Adipose tissue (tissue), 3 donors: Measurements from ENCODE around the gene PIP5K1B. TPM values are rescaled to one million over a fixed set of nuclear protein-coding genes. Genes with fewer than 3 reads are reported as not detected.

Experiments used
- H3K27ac ChIP-seq: one replicate; pipeline ENCODE4 v1.5.1; 2013; ENCODE audit warnings: low read depth, low read length
- WGBS, 3 donors: extraction: QIAGEN DNeasy Blood & Tissue Kit; methylation state at CpG; one replicate each; pipeline ENCODE4 v1.1.7; 2013; 5-methylcytosine and 5-hydroxymethylcytosine counted together
- polyA plus RNA-seq, 3 donors: library from polyadenylated mRNA; stranded (reverse); fragments of 200-250 nt; gene quantifications; one replicate each; pipeline ENCODE4 v1.2.3, GENCODE V29; 2013
- donor health status: healthy with polysubstance abuse.
- donor health status: Bipolar disorder and iron deficiency.
- donor health status: healthy.

Gene PIP5K1B
- polyA plus RNA-seq, 3 donors = 0.67 to 4.3 (median 2.0) TPM

GRCh38 chr9:69012696-69013381, 307.8 kb downstream of the PIP5K1B start:
- WGBS, 3 donors = 53 to 82% (median 54%) methylated on average over 18 of the region's 18 CpGs
- H3K27ac ChIP-seq = no peak overlapping the region

DNA sequence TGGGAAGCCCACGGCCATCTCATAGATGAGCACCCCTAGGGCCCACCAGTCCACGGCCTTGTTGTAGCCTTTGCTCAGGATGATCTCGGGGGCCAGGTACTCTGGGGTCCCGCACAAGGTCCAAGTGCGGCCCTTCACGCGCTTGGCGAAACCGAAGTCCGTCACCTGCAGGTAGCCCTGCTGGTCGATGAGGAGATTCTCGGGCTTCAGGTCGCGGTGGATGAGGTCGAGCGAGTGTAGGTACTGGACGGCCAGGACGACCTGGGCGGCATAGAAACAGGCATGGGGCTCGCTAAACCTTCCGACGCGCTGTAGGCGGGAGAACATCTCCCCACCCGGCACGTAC, 308.3 kb downstream of the PIP5K1B start:
- WGBS, 3 donors = 95 to 97% (median 96%) methylated on average over 26 of the region's 26 CpGs
- no peak overlapping the region for H3K27ac ChIP-seq

DNA sequence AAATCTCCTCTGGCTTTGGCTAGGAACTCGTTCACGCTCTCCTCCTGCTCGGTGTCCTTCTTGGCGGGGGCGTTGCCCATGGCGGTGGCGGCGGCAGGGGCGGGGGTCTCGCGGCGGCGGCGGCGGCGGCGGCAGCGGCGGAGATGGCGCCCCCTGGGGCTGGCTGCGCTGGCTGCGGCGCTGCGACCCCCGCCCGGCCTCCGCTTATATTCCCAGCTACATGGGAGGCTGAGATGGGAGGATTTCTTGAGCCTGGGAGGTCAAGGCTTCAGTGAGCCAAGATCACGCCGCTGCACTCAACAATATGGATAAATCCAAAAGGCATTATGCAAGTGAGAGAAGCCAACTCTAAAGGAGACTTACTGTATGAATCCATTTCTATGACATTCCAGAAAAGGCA, 309.0 kb downstream of the PIP5K1B start, which contains the start of gene PRKACG:
PRKACG (minus strand) TSS at position 101 of the 400 bp plus-strand sequence; CDS start at position 80, 21 bp downstream.
- 97 to 99% (median 98%) methylated on average over 23 to 29 of the region's 29 CpGs for WGBS, 3 donors
- H3K27ac ChIP-seq = no peak within 1 kb of the TSS

DNA sequence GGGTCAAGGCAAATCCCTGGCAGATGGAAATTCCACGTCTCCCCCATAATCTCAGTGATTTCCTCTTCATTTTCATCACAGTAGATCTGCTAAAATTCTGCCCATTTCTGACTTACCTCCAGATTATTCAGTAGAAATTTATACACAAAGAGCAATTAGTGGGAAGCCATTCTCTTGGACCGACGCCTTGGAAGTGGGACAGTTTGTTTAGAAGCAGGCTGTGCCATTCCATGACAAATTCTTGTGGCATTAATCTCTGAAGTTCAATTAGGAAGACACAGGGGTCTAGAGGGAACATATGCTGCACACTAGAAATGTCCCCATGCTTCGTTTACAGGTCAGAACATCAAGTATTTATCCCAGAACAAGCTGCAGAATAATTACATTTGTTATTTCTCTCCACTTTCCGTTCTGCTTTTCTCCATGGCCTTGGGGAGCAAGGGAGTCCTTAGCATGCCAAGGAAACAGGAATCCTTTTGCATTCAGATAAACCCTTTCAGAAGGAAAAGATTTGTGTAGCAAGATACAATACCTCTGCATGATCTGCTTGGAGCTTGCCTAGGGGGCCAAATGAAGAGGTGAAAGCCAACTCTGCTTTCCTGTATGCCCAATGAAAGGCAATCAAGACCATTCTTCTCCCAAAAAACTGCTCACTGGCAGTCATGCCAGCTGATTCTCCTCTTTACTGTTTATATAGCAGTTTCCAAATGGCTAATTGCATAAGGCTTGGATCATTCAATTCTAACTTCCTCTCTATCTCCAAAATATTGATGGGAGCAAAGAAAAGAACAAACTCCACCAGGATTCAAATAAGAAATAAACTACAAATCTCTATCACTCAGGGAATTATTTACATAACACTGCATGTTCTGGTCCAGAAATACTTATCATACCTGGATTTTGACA, 311.4 kb downstream of the PIP5K1B start:
- no peak overlapping the region for H3K27ac ChIP-seq
- WGBS, 3 donors = 67 to 68% (median 67%) methylated on average over 5 of the region's 5 CpGs

DNA sequence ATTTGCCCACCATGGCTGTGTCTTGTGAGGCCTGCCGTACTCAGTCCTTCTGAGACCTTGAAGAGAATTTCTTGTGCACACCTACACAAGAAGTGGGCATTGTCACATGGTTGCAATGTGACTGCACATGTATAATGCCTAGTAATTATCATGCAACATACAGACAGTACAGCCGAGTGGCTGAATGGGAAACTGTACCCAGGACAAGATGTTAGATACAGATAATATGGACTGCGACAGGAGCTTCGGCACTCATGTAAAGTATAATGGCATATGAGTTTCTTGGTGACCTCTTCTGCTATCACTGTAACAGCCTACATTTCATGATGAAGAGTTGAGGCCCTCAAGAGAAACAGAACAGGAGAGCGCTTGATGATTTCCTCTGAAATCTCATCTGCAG, 313.7 kb downstream of the PIP5K1B start:
- WGBS, 3 donors = 71 to 77% (median 74%) methylated on average over 5 of the region's 5 CpGs
- H3K27ac ChIP-seq = no peak overlapping the region

DNA sequence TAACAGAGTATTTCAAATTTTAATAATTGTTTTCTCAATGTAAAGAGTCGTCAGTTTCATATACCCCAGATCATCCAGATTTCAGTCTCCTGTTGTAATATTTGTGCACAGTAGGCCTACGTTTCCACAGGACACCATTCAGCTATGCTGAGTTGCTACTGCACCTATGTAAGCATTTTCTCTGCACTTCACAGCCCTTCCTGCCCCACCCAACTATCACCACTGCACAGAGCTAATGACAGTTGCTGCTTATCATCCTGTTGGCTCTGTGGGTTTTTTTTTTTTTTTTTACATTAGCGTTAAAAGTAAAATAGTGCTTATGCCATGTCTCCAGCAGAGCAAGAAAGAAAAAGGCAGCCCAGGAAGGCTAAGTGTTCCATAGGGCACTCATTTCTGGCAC, 314.8 kb downstream of the PIP5K1B start:
- H3K27ac ChIP-seq = no peak overlapping the region
- 33 to 41% (median 34%) methylated on average over 3 of the region's 3 CpGs for WGBS, 3 donors

- 92 to 96% (median 95%) methylated on average over 8 of the region's 8 CpGs for WGBS, 3 donors
- H3K27ac ChIP-seq = no peak overlapping the region
Observed at GRCh38 chr9:69020301-69021145, 315.5 kb downstream of the PIP5K1B start.

GRCh38 chr9:69023650-69024049, 318.6 kb downstream of the PIP5K1B start:
- H3K27ac ChIP-seq = no peak overlapping the region
- WGBS, 3 donors = 43 to 57% (median 53%) methylated on average over 7 of the region's 7 CpGs

- no peak overlapping the region for H3K27ac ChIP-seq
- WGBS, 3 donors = 48 to 59% (median 50%) methylated on average over 5 of the region's 5 CpGs
Observed at GRCh38 chr9:69027355-69028097, 322.5 kb downstream of the PIP5K1B start.

DNA sequence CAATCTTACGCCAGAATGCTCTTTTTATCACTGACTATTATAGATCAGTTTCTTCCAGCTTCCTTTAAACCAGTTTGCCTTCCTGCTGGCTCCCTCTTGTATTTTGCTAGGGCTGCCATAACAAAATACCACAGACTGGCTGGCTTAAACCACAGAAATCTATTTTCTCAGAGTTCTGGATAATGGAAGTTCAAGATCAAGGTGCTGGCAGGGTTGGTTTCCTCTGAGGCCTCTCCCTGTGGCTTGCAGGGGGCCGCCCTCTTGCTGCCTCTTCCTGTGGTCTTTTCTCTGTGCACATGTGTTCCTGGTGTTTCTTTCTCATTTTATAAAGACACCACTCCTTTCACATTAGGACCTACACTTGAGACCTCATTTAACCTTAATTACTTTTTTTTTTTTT, 323.7 kb downstream of the PIP5K1B start:
- H3K27ac ChIP-seq = no peak overlapping the region
- WGBS, 3 donors = 69 to 92% (median 73%) methylated on average over 2 of the region's 2 CpGs

- no peak overlapping the region for H3K27ac ChIP-seq
Observed at GRCh38 chr9:69029535-69029934, 324.5 kb downstream of the PIP5K1B start.

GRCh38 chr9:69030851-69031645, 326.0 kb downstream of the PIP5K1B start:
- WGBS, 3 donors = 41 to 76% (median 53%) methylated on average over 1 of the region's 1 CpG

DNA sequence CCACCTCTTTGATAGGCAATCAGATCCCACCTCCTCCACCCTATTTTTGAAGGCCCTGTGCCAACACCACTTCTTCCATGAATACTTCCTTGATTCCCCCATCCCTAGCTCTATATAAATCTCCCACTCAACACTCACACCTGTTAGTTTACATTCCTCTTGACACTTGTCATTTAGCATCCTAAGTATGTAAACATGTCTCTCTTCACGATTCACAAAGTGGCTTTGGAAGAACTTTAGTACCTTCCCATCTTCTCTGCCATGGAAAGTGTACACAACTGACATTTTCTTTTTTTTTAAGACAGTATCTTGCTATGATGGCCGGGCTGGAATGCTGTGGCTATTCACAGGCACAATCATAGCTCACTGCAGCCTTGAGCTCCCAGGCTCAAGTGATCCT, 329.0 kb downstream of the PIP5K1B start:
- WGBS, 3 donors = 42 to 85% (median 76%) methylated on average over 2 of the region's 2 CpGs
- no peak overlapping the region for H3K27ac ChIP-seq

More at GRCh38 chr9:69030851-69031645, 326.0 kb downstream of the PIP5K1B start:
- no peak overlapping the region for H3K27ac ChIP-seq

- WGBS, 3 donors = 0 to 1% (median 1%) methylated on average over 67 to 75 of the region's 75 CpGs
- H3K27ac ChIP-seq = no peak within 1 kb of the TSS
Observed at GRCh38 chr9:69035438-69036308, 330.6 kb downstream of the PIP5K1B start, which contains the start of gene FXN. Gene FXN (plus strand): TSS chr9:69035752. CDS start chr9:69035783, 31 bp downstream.

DNA sequence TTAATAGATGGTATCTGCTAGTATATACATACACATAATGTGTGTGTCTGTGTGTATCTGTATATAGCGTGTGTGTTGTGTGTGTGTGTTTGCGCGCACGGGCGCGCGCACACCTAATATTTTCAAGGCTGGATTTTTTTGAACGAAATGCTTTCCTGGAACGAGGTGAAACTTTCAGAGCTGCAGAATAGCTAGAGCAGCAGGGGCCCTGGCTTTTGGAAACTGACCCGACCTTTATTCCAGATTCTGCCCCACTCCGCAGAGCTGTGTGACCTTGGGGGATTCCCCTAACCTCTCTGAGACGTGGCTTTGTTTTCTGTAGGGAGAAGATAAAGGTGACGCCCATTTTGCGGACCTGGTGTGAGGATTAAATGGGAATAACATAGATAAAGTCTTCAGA, 331.3 kb downstream of the PIP5K1B start:
- 1 to 3% (median 3%) methylated on average over 14 of the region's 14 CpGs for WGBS, 3 donors

GRCh38 chr9:69036799-69037198, 331.8 kb downstream of the PIP5K1B start:
- WGBS, 3 donors = 50 to 61% (median 52%) methylated on average over 10 of the region's 10 CpGs
- no peak overlapping the region for H3K27ac ChIP-seq

More for the DNA sequence above, 331.3 kb downstream of the PIP5K1B start:
- no peak overlapping the region for H3K27ac ChIP-seq
